ENCODE data around the gene ESF1. TPM values are rescaled to one million over a fixed set of nuclear protein-coding genes. Genes with fewer than 3 reads are reported as not detected.

The ESF1 gene
- total and polyA plus RNA-seq, 5 donors from 2014 or later: 4.1 to 8.5 (median 4.7) TPM

GRCh38 chr20:13672690-13673089, 112.0 kb downstream of the ESF1 start:
- ATAC-seq (ENCODE audit: low read depth in 2 of 2) (no peak), DNase-seq (no peak)
- Histone ChIP-seq H3K4me3 (ENCODE audit: low read depth, low read length) (no peak overlapping the region), H3K4me1 (ENCODE audit: control insufficient read depth, insufficient read depth, low read length, poor library complexity, severe bottlenecking) (no peaks in the 10 kb centered on the region), H3K9me3 (ENCODE audit: control insufficient read depth in 2 of 2, low read length in 2 of 2) (no peaks in the 10 kb centered on the region), H3K27ac (ENCODE audit: insufficient read depth, low read length, poor library complexity, severe bottlenecking) (no peak overlapping the region), H3K36me3 (ENCODE audit: control insufficient read depth, insufficient read depth, low read length) (no peaks in the 10 kb centered on the region), H3K27me3 (ENCODE audit: control insufficient read depth, insufficient read depth, low read length) (peaks cover 2% of the 10 kb centered on the region)
- Mint-ChIP-seq H3K4me1 (no peaks in the 10 kb centered on the region), H3K9me3 (peaks cover 0 to 3% (median 0%) of the 10 kb centered on the region in 7 donors), H3K27ac (no peak overlapping the region), H3K36me3 (no peaks in the 10 kb centered on the region), H3K4me3 (no peak overlapping the region), H3K27me3 (peaks cover 18% of the 10 kb centered on the region)

GRCh38 chr20:13671916-13672378, 112.8 kb downstream of the ESF1 start:
- Histone ChIP-seq H3K27me3 (ENCODE audit: control insufficient read depth, insufficient read depth, low read length) (peaks cover 2% of the 10 kb centered on the region), H3K27ac (ENCODE audit: insufficient read depth, low read length, poor library complexity, severe bottlenecking) (no peak overlapping the region), H3K4me1 (ENCODE audit: control insufficient read depth, insufficient read depth, low read length, poor library complexity, severe bottlenecking) (no peaks in the 10 kb centered on the region), H3K9me3 (ENCODE audit: control insufficient read depth in 2 of 2, low read length in 2 of 2) (no peaks in the 10 kb centered on the region), H3K36me3 (ENCODE audit: control insufficient read depth, insufficient read depth, low read length) (no peaks in the 10 kb centered on the region), H3K4me3 (ENCODE audit: low read depth, low read length) (no peak overlapping the region)
- Mint-ChIP-seq H3K4me3 (no peak overlapping the region), H3K27me3 (peaks cover 18% of the 10 kb centered on the region), H3K36me3 (no peaks in the 10 kb centered on the region), H3K27ac (no peak overlapping the region), H3K9me3 (peaks cover 0 to 3% (median 0%) of the 10 kb centered on the region in 7 donors), H3K4me1 (no peaks in the 10 kb centered on the region)
- no peak for ATAC-seq (ENCODE audit: low read depth in 2 of 2)
- DNase-seq: no peak

- no peak overlapping the region for H3K4me3 ChIP-seq (ENCODE audit: low read depth, low read length)
- no peaks in the 10 kb centered on the region for H3K4me1 ChIP-seq (ENCODE audit: control insufficient read depth, insufficient read depth, low read length, poor library complexity, severe bottlenecking)
- no peaks in the 10 kb centered on the region for H3K9me3 ChIP-seq (ENCODE audit: control insufficient read depth in 2 of 2, low read length in 2 of 2)
- H3K36me3 ChIP-seq (ENCODE audit: control insufficient read depth, insufficient read depth, low read length): no peaks in the 10 kb centered on the region
- H3K36me3 Mint-ChIP-seq: no peaks in the 10 kb centered on the region
- H3K4me3 Mint-ChIP-seq: no peak overlapping the region
- peaks cover 18% of the 10 kb centered on the region for H3K27me3 Mint-ChIP-seq
- no peaks in the 10 kb centered on the region for H3K4me1 Mint-ChIP-seq
- H3K27me3 ChIP-seq (ENCODE audit: control insufficient read depth, insufficient read depth, low read length): peaks cover 2% of the 10 kb centered on the region
- H3K27ac ChIP-seq (ENCODE audit: insufficient read depth, low read length, poor library complexity, severe bottlenecking): no peak overlapping the region
- H3K27ac Mint-ChIP-seq: no peak overlapping the region
- ATAC-seq (ENCODE audit: low read depth in 2 of 2) (no peak), DNase-seq (no peak)
- peaks cover 0 to 3% (median 0%) of the 10 kb centered on the region in 7 donors for H3K9me3 Mint-ChIP-seq
Measured at GRCh38 chr20:13671512-13671911, 113.2 kb downstream of the ESF1 start.

- Histone ChIP-seq H3K4me1 (ENCODE audit: control insufficient read depth, insufficient read depth, low read length, poor library complexity, severe bottlenecking) (no peaks in the 10 kb centered on the region), H3K9me3 (ENCODE audit: control insufficient read depth in 2 of 2, low read length in 2 of 2) (no peaks in the 10 kb centered on the region), H3K27me3 (ENCODE audit: control insufficient read depth, insufficient read depth, low read length) (peaks cover 2% of the 10 kb centered on the region), H3K27ac (ENCODE audit: insufficient read depth, low read length, poor library complexity, severe bottlenecking) (no peak overlapping the region), H3K4me3 (ENCODE audit: low read depth, low read length) (no peak overlapping the region), H3K36me3 (ENCODE audit: control insufficient read depth, insufficient read depth, low read length) (no peaks in the 10 kb centered on the region)
- Mint-ChIP-seq H3K4me3 (no peak overlapping the region), H3K27me3 (peaks cover 18% of the 10 kb centered on the region), H3K27ac (no peak overlapping the region), H3K9me3 (peaks cover 0 to 3% (median 0%) of the 10 kb centered on the region in 7 donors), H3K36me3 (no peaks in the 10 kb centered on the region), H3K4me1 (no peaks in the 10 kb centered on the region)
- ATAC-seq (ENCODE audit: low read depth in 2 of 2) (no peak), DNase-seq (no peak)
Measured at GRCh38 chr20:13670160-13670559, 114.6 kb downstream of the ESF1 start.

GRCh38 chr20:13665709-13666395, 118.9 kb downstream of the ESF1 start:
- H3K36me3 Mint-ChIP-seq: no peaks in the 10 kb centered on the region
- H3K27me3 Mint-ChIP-seq: peaks cover 17% of the 10 kb centered on the region
- no peak overlapping the region for H3K27ac Mint-ChIP-seq
- no peaks in the 10 kb centered on the region for H3K9me3 ChIP-seq (ENCODE audit: control insufficient read depth in 2 of 2, low read length in 2 of 2)
- H3K27ac ChIP-seq (ENCODE audit: insufficient read depth, low read length, poor library complexity, severe bottlenecking): no peak overlapping the region
- no peaks in the 10 kb centered on the region for H3K36me3 ChIP-seq (ENCODE audit: control insufficient read depth, insufficient read depth, low read length)
- H3K27me3 ChIP-seq (ENCODE audit: control insufficient read depth, insufficient read depth, low read length): no peaks in the 10 kb centered on the region
- H3K4me1 ChIP-seq (ENCODE audit: control insufficient read depth, insufficient read depth, low read length, poor library complexity, severe bottlenecking): no peaks in the 10 kb centered on the region
- H3K4me3 ChIP-seq (ENCODE audit: low read depth, low read length): no peak overlapping the region
- ATAC-seq (ENCODE audit: low read depth in 2 of 2) (no peak), DNase-seq (no peak)
- H3K4me3 Mint-ChIP-seq: no peak overlapping the region
- H3K9me3 Mint-ChIP-seq: peaks cover 0 to 6% (median 0%) of the 10 kb centered on the region in 7 donors
- H3K4me1 Mint-ChIP-seq: no peaks in the 10 kb centered on the region

Other genes with a start within 250 kb of the ESF1 start
- gene TASP1, start 146.0 kb downstream of the ESF1 start, total RNA-seq: 19.0 TPM
- gene TASP1, start 146.0 kb downstream of the ESF1 start, polyA plus RNA-seq: 10 to 100 TPM in 3 of 4 donors, 1 to 10 TPM in 1; 9.5 to 13.6 (median 11.8) TPM
- gene NDUFAF5, start 109 bp upstream of the ESF1 start, total RNA-seq: 51.4 TPM
- gene NDUFAF5, start 109 bp upstream of the ESF1 start, polyA plus RNA-seq: 10 to 100 TPM in 3 of 4 donors, 1 to 10 TPM in 1; 7.3 to 17.8 (median 11.2) TPM
- not detected for gene SEL1L2, start 205.7 kb upstream of the ESF1 start, total RNA-seq
- gene SEL1L2, start 205.7 kb upstream of the ESF1 start, polyA plus RNA-seq: not detected
- not detected for gene MACROD2, start 210.6 kb upstream of the ESF1 start, total RNA-seq
- 1 to 10 TPM in 1 of 4 donors, not detected in 3; 1.4 TPM for gene MACROD2, start 210.6 kb upstream of the ESF1 start, polyA plus RNA-seq